Measurements from ENCODE around the gene TOGARAM2. TPM values are rescaled to one million over a fixed set of nuclear protein-coding genes. Genes with fewer than 3 reads are reported as not detected.
"Not testable (repeated sequence)": the region's sequence is repeated elsewhere in the genome, so short reads cannot be mapped to it uniquely, and the experiment has no call there.

The TOGARAM2 gene
- total RNA-seq, 4 donors from 2014 or later = 6.4 to 64.4 (median 24.3) TPM

- intact Hi-C loops (cut with DNase I; ENCODE audit: low total_unique reads) = no loop called here
Measured at GRCh38 chr2:28977176-28977875, 3.8 kb upstream of the TOGARAM2 start.

GRCh38 chr2:28978001-28978400 is 3.1 kb upstream of the TOGARAM2 start:
- H3K27me3 ChIP-seq; DNase-seq; H3K36me3 ChIP-seq; ATAC-seq; in situ Hi-C loops (cut with MboI; ENCODE audit: low sequenced_read_pairs in 4 of 4); H3K4me3 ChIP-seq; H3K9me3 ChIP-seq; intact Hi-C loops (cut with DNase I; ENCODE audit: low total_unique reads); H3K27ac ChIP-seq; H3K4me1 ChIP-seq: not testable (repeated sequence)

More at GRCh38 chr2:28977176-28977875, 3.8 kb upstream of the TOGARAM2 start:
- Histone ChIP-seq H3K27ac (no peak overlapping the region), H3K9me3 (no peaks in the 10 kb centered on the region), H3K27me3 (no peaks in the 10 kb centered on the region), H3K4me1 (no peaks in the 10 kb centered on the region), H3K36me3 (no peaks in the 10 kb centered on the region), H3K4me3 (no peak overlapping the region)
- no peak for TF ChIP-seq CTCF (IDR thresholded peaks at IDR 0.05 in 4 of 5, conservative IDR thresholded peaks at IDR 0.05 in 1 of 5)
- no peak for TF ChIP-seq POLR2A (IDR thresholded peaks at IDR 0.05)
- in situ Hi-C loops (cut with MboI; ENCODE audit: low sequenced_read_pairs in 4 of 4) = no loop called here
- no peak for DNase-seq
- no peak for ATAC-seq

- H3K27me3 ChIP-seq = no peaks in the 10 kb centered on the region
- DNase-seq (no peak), ATAC-seq (no peak)
- no peaks in the 10 kb centered on the region for H3K4me1 ChIP-seq
- in situ Hi-C loops (cut with MboI; ENCODE audit: low sequenced_read_pairs in 4 of 4) = no loop called here
- intact Hi-C loops (cut with DNase I; ENCODE audit: low total_unique reads) = no loop called here
- no peak for TF ChIP-seq POLR2A (IDR thresholded peaks at IDR 0.05)
- no peak overlapping the region for H3K4me3 ChIP-seq
- no peak overlapping the region for H3K27ac ChIP-seq
- no peaks in the 10 kb centered on the region for H3K9me3 ChIP-seq
- no peaks in the 10 kb centered on the region for H3K36me3 ChIP-seq
Measured at GRCh38 chr2:28978606-28979005, 2.5 kb upstream of the TOGARAM2 start.

GRCh38 chr2:28979041-28979440 is 2.1 kb upstream of the TOGARAM2 start:
- no peaks in the 10 kb centered on the region for H3K27me3 ChIP-seq
- no peak for TF ChIP-seq POLR2A (IDR thresholded peaks at IDR 0.05)
- TF ChIP-seq CTCF (IDR thresholded peaks at IDR 0.05 in 4 of 5, conservative IDR thresholded peaks at IDR 0.05 in 1 of 5) = no peak
- DNase-seq (no peak), ATAC-seq (no peak)
- intact Hi-C loops (cut with DNase I; ENCODE audit: low total_unique reads) (no loop called here), in situ Hi-C loops (cut with MboI; ENCODE audit: low sequenced_read_pairs in 4 of 4) (no loop called here)
- H3K27ac ChIP-seq = no peak overlapping the region
- no peaks in the 10 kb centered on the region for H3K9me3 ChIP-seq
- H3K36me3 ChIP-seq = no peaks in the 10 kb centered on the region
- H3K4me1 ChIP-seq = no peaks in the 10 kb centered on the region
- H3K4me3 ChIP-seq = no peak overlapping the region

GRCh38 chr2:28979576-28980366 is 1.3 kb upstream of the TOGARAM2 start:
- Histone ChIP-seq H3K4me3 (no peak overlapping the region), H3K27ac (peak overlapping the region in 1 of 4 donors; percentile 59), H3K36me3 (no peaks in the 10 kb centered on the region), H3K4me1 (no peaks in the 10 kb centered on the region), H3K27me3 (no peaks in the 10 kb centered on the region), H3K9me3 (no peaks in the 10 kb centered on the region)
- no peak for DNase-seq
- TF ChIP-seq POLR2A (IDR thresholded peaks at IDR 0.05) (no peak), CTCF (IDR thresholded peaks at IDR 0.05 in 4 of 5, conservative IDR thresholded peaks at IDR 0.05 in 1 of 5) (no peak)
- intact Hi-C loops (cut with DNase I; ENCODE audit: low total_unique reads) (no loop called here), in situ Hi-C loops (cut with MboI; ENCODE audit: low sequenced_read_pairs in 4 of 4) (no loop called here)
- no peak for ATAC-seq
